ENCODE measurements around the gene B4GALNT4. TPM values are rescaled to one million over a fixed set of nuclear protein-coding genes. Genes with fewer than 3 reads are reported as not detected.

B4GALNT4 gene
- total RNA-seq, 3 donors from 2014 or later (not counting 1 experiment from before 2014, with no cell fraction given), result 0.66 to 1.5 (median 1.5) TPM

DNA sequence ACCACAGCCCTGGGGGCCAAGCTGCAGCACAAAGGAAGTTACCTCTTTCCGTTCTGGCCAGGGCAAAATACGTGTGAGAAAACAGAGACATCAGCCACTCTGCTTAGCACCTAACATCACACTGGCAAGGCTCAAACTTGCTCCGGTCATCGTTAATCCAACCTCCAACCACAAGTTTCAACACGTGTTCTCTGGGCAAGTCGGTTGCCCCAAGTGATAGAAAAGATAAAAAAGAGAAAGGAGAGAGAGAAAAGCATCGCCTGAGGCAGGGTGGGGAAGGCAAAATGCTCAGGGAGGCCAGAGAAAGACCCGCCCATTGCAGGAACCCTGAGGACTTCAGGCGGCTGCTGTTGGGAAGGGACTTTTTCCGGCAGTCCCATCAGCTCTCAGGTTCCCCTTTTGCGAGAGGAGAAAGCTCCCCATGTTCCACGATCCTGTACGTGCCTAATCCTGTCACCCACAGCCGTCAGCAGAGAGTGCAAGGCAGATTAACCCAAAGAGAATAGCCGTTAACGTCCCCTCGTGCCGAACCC, 18.5 kb upstream of the B4GALNT4 start:
- no peaks in the 10 kb centered on the region for H3K9me3 ChIP-seq (ENCODE audit: control insufficient read depth, insufficient read depth, low read length)
- H3K36me3 ChIP-seq (ENCODE audit: control insufficient read depth, insufficient read depth, low read length), result no peaks in the 10 kb centered on the region
- peak; percentile 43 to 49 for DNase-seq
- Mint-ChIP-seq H3K36me3 (no peaks in the 10 kb centered on the region), H3K27me3 (ENCODE audit: low read depth in 2 of 2) (no peaks in the 10 kb centered on the region), H3K27ac (peak overlapping the region; percentile 92 to 95), H3K4me3 (peak overlapping the region; percentile 78), H3K4me1 (peaks cover 43 to 58% of the 10 kb centered on the region in 2 donors), H3K9me3 (no peaks in the 10 kb centered on the region)
- intact Hi-C loops (cut with micrococcal nuclease), result loop anchor here (2.0 kb wide), 1 partner anchor 34 kb away; no protein-coding TSS in a partner anchor
- no peak overlapping the region for H3K4me3 ChIP-seq (ENCODE audit: low read length)
- peak; percentile 74 to 87 (median 84) for ATAC-seq
- WGBS (ENCODE audit: insufficient coverage), result 16% methylated on average over 18 of the region's 18 CpGs
- TF ChIP-seq, protein P1, sequence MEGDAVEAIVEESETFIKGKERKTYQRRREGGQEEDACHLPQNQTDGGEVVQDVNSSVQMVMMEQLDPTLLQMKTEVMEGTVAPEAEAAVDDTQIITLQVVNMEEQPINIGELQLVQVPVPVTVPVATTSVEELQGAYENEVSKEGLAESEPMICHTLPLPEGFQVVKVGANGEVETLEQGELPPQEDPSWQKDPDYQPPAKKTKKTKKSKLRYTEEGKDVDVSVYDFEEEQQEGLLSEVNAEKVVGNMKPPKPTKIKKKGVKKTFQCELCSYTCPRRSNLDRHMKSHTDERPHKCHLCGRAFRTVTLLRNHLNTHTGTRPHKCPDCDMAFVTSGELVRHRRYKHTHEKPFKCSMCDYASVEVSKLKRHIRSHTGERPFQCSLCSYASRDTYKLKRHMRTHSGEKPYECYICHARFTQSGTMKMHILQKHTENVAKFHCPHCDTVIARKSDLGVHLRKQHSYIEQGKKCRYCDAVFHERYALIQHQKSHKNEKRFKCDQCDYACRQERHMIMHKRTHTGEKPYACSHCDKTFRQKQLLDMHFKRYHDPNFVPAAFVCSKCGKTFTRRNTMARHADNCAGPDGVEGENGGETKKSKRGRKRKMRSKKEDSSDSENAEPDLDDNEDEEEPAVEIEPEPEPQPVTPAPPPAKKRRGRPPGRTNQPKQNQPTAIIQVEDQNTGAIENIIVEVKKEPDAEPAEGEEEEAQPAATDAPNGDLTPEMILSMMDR (IDR thresholded peaks at IDR 0.05), result no peak
- peak overlapping the region; percentile 84 for H3K27ac ChIP-seq (ENCODE audit: low read length)
- no peaks in the 10 kb centered on the region for H3K27me3 ChIP-seq (ENCODE audit: control insufficient read depth, insufficient read depth, low read length)
- H3K4me1 ChIP-seq (ENCODE audit: control insufficient read depth, insufficient read depth, low read length), result peaks cover 70% of the 10 kb centered on the region

DNA sequence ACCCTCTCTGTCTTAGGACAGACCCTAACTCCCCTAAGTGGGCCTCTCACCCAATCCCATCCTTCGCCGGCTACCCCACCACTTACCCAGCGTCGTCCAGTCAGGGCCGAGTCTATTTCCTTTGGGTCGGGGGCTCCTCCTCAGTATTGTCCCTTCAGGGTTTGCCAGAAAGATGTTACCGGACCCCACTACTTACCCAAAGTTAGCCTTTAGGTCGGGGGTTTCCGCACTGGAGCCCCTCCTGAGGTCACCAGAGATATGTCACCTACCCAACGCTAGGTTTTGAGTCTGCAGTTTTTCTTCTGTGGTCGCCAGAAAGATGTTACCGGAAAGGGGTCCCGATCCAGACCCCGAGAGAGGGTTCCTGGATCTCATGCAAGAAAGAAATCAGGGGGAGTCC, 17.9 kb upstream of the B4GALNT4 start:
- no peaks in the 10 kb centered on the region for H3K36me3 Mint-ChIP-seq
- no peak overlapping the region for H3K4me3 ChIP-seq (ENCODE audit: low read length)
- ATAC-seq (no peak), DNase-seq (no peak)
- H3K27me3 Mint-ChIP-seq (ENCODE audit: low read depth in 2 of 2), result no peaks in the 10 kb centered on the region
- no peaks in the 10 kb centered on the region for H3K9me3 ChIP-seq (ENCODE audit: control insufficient read depth, insufficient read depth, low read length)
- no peaks in the 10 kb centered on the region for H3K9me3 Mint-ChIP-seq
- WGBS (ENCODE audit: insufficient coverage), result 88% methylated on average over 14 of the region's 14 CpGs
- H3K4me1 ChIP-seq (ENCODE audit: control insufficient read depth, insufficient read depth, low read length), result peaks cover 76% of the 10 kb centered on the region
- H3K27ac Mint-ChIP-seq, result peak overlapping the region; percentile 92 to 95
- no peaks in the 10 kb centered on the region for H3K27me3 ChIP-seq (ENCODE audit: control insufficient read depth, insufficient read depth, low read length)
- no peaks in the 10 kb centered on the region for H3K36me3 ChIP-seq (ENCODE audit: control insufficient read depth, insufficient read depth, low read length)
- TF ChIP-seq, protein P1 (IDR thresholded peaks at IDR 0.05), result no peak
- peaks cover 43 to 58% of the 10 kb centered on the region in 2 donors for H3K4me1 Mint-ChIP-seq
- H3K4me3 Mint-ChIP-seq, result peak overlapping the region; percentile 78
- intact Hi-C loops (cut with micrococcal nuclease), result loop anchor here (2.0 kb wide), 1 partner anchor 35 kb away; no protein-coding TSS in a partner anchor
- peak overlapping the region; percentile 84 for H3K27ac ChIP-seq (ENCODE audit: low read length)

DNA sequence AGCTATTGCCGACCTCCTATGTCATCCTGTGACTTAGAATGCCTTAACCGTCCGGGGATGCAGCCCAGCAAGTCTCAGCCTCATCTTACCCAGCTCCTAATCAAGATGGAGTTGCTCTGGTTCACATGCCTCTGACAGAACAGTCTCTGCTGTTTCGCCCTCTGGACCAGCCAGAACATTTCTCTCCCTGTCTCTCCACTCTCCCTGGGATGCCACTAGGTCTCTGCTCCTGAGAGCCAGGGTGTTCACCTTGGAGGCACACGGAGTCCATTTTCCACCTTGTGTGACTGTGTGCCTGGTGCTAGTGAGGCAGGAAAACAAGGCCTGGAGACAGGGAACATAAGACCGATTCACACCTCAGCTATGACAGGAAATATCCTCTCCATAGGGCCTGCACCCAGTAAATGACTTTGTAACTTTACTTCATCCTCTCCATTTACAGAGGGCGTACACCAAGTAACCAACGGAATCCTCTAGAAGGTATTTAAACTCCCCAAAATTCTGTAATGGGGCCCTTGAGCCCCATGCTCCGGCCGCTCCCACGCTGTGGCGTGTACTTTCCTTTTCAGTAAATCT, 16.8 kb upstream of the B4GALNT4 start:
- Histone ChIP-seq H3K4me1 (ENCODE audit: control insufficient read depth, insufficient read depth, low read length) (peaks cover 76% of the 10 kb centered on the region), H3K4me3 (ENCODE audit: low read length) (no peak overlapping the region), H3K27ac (ENCODE audit: low read length) (no peak overlapping the region), H3K27me3 (ENCODE audit: control insufficient read depth, insufficient read depth, low read length) (no peaks in the 10 kb centered on the region), H3K36me3 (ENCODE audit: control insufficient read depth, insufficient read depth, low read length) (no peaks in the 10 kb centered on the region), H3K9me3 (ENCODE audit: control insufficient read depth, insufficient read depth, low read length) (no peaks in the 10 kb centered on the region)
- intact Hi-C loops (cut with micrococcal nuclease), result no loop called here
- 83% methylated on average over 12 of the region's 12 CpGs for WGBS (ENCODE audit: insufficient coverage)
- Mint-ChIP-seq H3K4me3 (peak overlapping the region; percentile 62), H3K9me3 (no peaks in the 10 kb centered on the region), H3K27me3 (ENCODE audit: low read depth in 2 of 2) (no peaks in the 10 kb centered on the region), H3K27ac (peak overlapping the region; percentile 92 to 95), H3K36me3 (no peaks in the 10 kb centered on the region), H3K4me1 (peaks cover 43 to 58% of the 10 kb centered on the region in 2 donors)
- DNase-seq (no peak), ATAC-seq (no peak)
- TF ChIP-seq, protein P1 (IDR thresholded peaks at IDR 0.05), result no peak
